Measurements from ENCODE around the gene THNSL1.

Gene THNSL1

DNA sequence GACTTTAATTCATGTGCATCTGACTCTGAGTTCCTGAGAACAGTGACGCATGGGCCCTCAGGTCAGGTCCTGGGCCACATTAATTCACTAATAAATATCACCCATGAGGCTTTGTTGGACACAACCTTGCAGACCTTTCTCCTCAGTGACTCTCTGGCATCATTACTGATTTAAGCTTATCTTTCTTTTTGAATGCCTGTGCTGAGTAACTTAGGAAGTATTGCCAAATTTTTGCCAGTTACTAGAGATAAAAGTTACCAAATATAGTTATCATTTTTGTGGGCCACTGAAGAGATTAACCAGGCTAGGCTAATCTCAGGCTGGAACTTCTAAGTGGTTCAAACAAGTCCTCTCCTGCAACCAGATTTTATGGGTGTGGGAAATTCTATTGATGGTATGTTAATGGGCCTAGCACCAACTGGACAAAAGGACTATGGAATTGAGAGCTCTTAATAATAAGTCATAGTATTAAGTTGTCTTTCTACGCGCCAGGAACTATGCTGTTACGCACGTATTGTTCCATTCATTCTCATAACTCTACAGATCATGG, 35.2 kb upstream of the THNSL1 start (continued):
- TF ChIP-seq, protein P1, sequence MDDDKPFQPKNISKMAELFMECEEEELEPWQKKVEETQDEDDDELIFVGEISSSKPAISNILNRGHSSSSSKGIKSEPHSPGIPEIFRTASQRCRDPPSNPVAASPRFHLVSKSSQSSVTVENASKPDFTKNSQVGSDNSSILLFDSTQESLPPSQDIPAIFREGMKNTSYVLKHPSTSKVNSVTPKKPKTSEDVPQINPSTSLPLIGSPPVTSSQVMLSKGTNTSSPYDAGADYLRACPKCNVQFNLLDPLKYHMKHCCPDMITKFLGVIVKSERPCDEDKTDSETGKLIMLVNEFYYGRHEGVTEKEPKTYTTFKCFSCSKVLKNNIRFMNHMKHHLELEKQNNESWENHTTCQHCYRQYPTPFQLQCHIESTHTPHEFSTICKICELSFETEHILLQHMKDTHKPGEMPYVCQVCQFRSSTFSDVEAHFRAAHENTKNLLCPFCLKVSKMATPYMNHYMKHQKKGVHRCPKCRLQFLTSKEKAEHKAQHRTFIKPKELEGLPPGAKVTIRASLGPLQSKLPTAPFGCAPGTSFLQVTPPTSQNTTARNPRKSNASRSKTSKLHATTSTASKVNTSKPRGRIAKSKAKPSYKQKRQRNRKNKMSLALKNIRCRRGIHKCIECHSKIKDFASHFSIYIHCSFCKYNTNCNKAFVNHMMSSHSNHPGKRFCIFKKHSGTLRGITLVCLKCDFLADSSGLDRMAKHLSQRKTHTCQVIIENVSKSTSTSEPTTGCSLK (tag by site-specific recombination; IDR thresholded peaks at IDR 0.05): no peak
- TF ChIP-seq, protein P2, sequence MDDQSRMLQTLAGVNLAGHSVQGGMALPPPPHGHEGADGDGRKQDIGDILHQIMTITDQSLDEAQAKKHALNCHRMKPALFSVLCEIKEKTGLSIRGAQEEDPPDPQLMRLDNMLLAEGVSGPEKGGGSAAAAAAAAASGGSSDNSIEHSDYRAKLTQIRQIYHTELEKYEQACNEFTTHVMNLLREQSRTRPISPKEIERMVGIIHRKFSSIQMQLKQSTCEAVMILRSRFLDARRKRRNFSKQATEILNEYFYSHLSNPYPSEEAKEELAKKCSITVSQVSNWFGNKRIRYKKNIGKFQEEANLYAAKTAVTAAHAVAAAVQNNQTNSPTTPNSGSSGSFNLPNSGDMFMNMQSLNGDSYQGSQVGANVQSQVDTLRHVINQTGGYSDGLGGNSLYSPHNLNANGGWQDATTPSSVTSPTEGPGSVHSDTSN (CRISPR knock-in tag; IDR thresholded peaks at IDR 0.05): no peak
- TF ChIP-seq, protein P3, sequence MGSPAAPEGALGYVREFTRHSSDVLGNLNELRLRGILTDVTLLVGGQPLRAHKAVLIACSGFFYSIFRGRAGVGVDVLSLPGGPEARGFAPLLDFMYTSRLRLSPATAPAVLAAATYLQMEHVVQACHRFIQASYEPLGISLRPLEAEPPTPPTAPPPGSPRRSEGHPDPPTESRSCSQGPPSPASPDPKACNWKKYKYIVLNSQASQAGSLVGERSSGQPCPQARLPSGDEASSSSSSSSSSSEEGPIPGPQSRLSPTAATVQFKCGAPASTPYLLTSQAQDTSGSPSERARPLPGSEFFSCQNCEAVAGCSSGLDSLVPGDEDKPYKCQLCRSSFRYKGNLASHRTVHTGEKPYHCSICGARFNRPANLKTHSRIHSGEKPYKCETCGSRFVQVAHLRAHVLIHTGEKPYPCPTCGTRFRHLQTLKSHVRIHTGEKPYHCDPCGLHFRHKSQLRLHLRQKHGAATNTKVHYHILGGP (tag by site-specific recombination; IDR thresholded peaks at IDR 0.05): no peak
- TF ChIP-seq SP7 (tag by site-specific recombination; IDR thresholded peaks at IDR 0.05): no peak
- TF ChIP-seq ZNF654 (tag by site-specific recombination; IDR thresholded peaks at IDR 0.05; ENCODE audit: low read depth): no peak
- TF ChIP-seq, protein P4, sequence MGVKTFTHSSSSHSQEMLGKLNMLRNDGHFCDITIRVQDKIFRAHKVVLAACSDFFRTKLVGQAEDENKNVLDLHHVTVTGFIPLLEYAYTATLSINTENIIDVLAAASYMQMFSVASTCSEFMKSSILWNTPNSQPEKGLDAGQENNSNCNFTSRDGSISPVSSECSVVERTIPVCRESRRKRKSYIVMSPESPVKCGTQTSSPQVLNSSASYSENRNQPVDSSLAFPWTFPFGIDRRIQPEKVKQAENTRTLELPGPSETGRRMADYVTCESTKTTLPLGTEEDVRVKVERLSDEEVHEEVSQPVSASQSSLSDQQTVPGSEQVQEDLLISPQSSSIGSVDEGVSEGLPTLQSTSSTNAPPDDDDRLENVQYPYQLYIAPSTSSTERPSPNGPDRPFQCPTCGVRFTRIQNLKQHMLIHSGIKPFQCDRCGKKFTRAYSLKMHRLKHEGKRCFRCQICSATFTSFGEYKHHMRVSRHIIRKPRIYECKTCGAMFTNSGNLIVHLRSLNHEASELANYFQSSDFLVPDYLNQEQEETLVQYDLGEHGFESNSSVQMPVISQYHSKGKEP (tag by site-specific recombination; IDR thresholded peaks at IDR 0.05): no peak
- no peak for TF ChIP-seq ZNF629 (tag by site-specific recombination; IDR thresholded peaks at IDR 0.05)
- TF ChIP-seq ZBTB8A (tag by site-specific recombination; IDR thresholded peaks at IDR 0.05): no peak

DNA sequence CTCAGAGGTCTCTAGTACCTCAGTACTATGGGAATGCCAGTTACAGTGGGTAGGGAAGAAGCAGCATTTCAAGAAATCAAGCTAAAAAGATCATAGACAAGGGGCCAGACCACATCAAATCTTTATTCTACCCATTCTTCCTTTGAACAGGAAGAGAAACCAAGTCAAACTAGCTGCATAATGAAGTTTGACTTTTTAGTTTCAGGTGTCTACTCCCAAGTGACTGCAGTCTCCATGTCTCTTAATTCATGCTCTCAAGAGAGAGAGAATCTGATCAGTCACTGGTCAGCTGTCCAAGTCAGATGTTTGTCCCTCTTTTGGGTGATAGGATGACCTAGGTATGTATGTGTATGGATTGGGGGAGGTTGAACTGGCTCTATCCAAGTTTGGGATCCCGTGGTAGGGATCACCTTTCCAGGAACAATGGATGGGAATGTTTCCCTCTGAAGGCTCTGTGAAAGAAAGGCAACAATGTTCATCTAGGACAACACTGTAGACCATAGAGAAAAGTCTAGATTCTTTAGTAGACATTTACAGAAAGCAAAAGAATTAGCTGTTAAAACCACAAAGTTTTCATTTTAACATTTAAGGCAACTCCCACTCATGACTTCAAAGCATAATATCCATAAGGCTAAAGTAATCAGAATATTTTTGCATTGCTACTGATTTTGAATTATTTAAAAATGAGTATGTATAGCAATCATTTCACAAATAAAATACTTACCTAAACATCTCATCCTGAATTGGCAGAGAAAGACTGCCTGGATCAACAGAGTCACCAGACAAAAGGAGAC, 33.9 kb upstream of the THNSL1 start:
- no peak for TF ChIP-seq IKZF3 (tag by site-specific recombination; IDR thresholded peaks at IDR 0.05)
- TF ChIP-seq, protein P5, sequence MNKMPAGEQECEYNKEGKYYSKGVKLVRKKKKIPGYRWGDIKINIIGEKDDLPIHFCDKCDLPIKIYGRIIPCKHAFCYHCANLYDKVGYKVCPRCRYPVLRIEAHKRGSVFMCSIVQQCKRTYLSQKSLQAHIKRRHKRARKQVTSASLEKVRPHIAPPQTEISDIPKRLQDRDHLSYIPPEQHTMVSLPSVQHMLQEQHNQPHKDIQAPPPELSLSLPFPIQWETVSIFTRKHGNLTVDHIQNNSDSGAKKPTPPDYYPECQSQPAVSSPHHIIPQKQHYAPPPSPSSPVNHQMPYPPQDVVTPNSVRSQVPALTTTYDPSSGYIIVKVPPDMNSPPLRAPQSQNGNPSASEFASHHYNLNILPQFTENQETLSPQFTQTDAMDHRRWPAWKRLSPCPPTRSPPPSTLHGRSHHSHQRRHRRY (tag by site-specific recombination; IDR thresholded peaks at IDR 0.05): no peak
- no peaks in the 10 kb centered on the region for H3K4me1 ChIP-seq (ENCODE audit: control insufficient read depth, insufficient read depth, low read length)
- H3K27ac ChIP-seq (ENCODE audit: extremely low read depth, low read depth, low read length): no peak overlapping the region
- CTCF ChIA-PET: no interaction called here
- H3K9me3 ChIP-seq (ENCODE audit: control insufficient read depth, insufficient read depth, low read depth, low read length): no peaks in the 10 kb centered on the region
- POLR2A ChIA-PET: no interaction called here
- H3K36me3 ChIP-seq (ENCODE audit: control insufficient read depth in 2 of 2, insufficient read depth in 1 of 2, low read length in 2 of 2): no peaks in the 10 kb centered on the region
- H3K4me3 ChIP-seq (ENCODE audit: low read depth, low read length): no peak overlapping the region

DNA sequence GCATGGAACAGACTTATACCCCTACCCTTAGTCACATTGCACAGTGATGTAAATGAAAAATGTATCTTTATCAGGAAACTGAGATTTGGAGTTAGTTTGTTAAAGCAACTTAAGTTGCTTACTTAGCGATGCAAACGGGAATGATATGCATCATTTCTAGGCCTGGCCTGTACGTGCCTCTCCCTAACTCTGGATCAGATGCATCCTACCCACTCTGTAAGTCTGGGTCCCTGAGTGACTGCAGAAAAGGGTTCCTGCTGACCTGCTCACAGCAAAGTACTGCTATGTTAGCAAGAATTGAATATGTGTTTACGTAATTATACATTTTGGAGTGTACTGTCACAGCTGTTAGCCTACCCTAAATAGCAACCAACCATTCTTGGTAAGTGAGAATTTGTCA, 33.3 kb upstream of the THNSL1 start:
- Histone ChIP-seq H3K27ac (ENCODE audit: extremely low read depth, low read depth, low read length) (no peak overlapping the region), H3K4me3 (ENCODE audit: low read depth, low read length) (no peak overlapping the region), H3K9me3 (ENCODE audit: control insufficient read depth, insufficient read depth, low read depth, low read length) (no peaks in the 10 kb centered on the region), H3K4me1 (ENCODE audit: control insufficient read depth, insufficient read depth, low read length) (no peaks in the 10 kb centered on the region), H3K36me3 (ENCODE audit: control insufficient read depth in 2 of 2, insufficient read depth in 1 of 2, low read length in 2 of 2) (no peaks in the 10 kb centered on the region)
- TF ChIP-seq, protein P1 (tag by site-specific recombination; IDR thresholded peaks at IDR 0.05): no peak
- TF ChIP-seq ZNF621 (tag by site-specific recombination; IDR thresholded peaks at IDR 0.05) (no peak), ZNF132 (tag by site-specific recombination; IDR thresholded peaks at IDR 0.05; ENCODE audit: borderline replicate concordance) (no peak)
- CTCF ChIA-PET: interaction anchor here (1.0 kb wide), 1 partner anchor 366 kb away, joined by 5 read pairs; no protein-coding TSS in a partner anchor
- POLR2A ChIA-PET: no interaction called here
